Measurements from ENCODE around the gene AURKAIP1. TPM values are rescaled to one million over a fixed set of nuclear protein-coding genes. Genes with fewer than 3 reads are reported as not detected.

Gene AURKAIP1
- total RNA-seq, 1 experiment from 2014 or later = 196 TPM

DNA sequence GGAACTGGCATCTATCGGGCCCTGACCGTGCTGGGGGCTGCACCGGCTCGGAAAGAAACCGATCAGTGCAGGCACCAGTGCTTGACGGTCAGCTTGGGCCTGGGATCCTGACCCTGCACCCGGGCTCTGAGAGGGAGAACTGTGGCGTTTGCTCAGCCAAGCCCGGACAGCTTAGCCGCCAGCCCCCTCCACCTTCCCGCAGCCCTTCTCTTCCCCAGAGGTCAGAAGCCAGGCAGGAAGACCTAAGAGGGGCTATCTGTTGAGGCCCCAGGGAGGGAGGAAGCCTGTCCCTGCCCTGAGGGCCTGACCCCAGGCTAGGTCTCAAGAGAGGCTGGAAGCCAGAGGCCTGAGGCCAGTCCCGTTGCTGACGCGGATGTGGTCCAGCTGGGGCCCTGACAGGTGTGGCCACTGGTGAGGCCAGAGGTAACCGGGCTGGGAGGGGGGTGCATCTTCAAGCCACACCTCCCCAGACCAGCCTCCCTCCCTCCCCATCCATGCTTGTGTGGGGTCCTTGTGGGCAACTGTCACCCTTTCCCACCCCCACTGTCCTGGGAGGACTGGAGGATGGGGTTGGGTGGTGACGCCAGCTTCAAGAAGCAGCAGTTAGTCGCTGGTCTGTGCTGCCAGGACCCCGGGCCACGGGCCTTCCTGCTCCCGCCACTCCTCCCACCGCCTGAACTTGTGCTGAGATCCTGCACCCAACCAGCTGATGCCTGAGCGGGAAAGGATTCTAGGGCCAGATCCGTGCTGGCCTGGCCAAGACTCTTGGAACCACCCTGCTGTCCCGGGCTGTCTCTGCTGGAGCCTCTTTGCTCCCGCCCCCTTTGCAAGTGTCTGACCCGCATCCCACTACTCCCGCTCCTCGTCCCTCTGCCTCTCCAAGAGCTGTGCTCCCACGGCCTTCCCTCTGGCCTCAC, 23.2 kb downstream of the AURKAIP1 start:
- H3K79me1 ChIP-seq (ENCODE audit: insufficient read depth, low read depth, low read length, poor library complexity, severe bottlenecking) = peaks cover 10% of the 10 kb centered on the region
- no peak overlapping the region for H2BK15ac ChIP-seq (ENCODE audit: low read depth, low read length)
- no peak overlapping the region for H2AK5ac ChIP-seq (ENCODE audit: insufficient read length, low read length)
- peaks cover 3% of the 10 kb centered on the region for H4K20me1 ChIP-seq (ENCODE audit: control insufficient read depth, insufficient read depth, insufficient read length)
- Mint-ChIP-seq H3K9me3 (no peaks in the 10 kb centered on the region), H3K4me3 (peak overlapping the region; percentile 52 to 70), H3K36me3 (ENCODE audit: insufficient read depth in 1 of 3, low read depth in 3 of 3) (peaks cover 0 to 8% (median 2%) of the 10 kb centered on the region in 3 experiments; a peak in 1 of 7 replicates), H3K27me3 (ENCODE audit: low read depth) (peaks cover 27% of the 10 kb centered on the region), H3K27ac (peak overlapping the region in 1 of 3 experiments; percentile 81; a peak in 1 of 7 replicates), H3K4me1 (peaks cover 22 to 38% of the 10 kb centered on the region in 2 experiments)
- H3K27me3 ChIP-seq (ENCODE audit: insufficient read depth, low read length) = peaks cover 4% of the 10 kb centered on the region; the same call in 1 of the 2 replicates
- H3K9ac ChIP-seq (ENCODE audit: extremely low read depth, insufficient read length, low read length) = no peak overlapping the region
- no peak overlapping the region for H4K91ac ChIP-seq (ENCODE audit: insufficient read length, low read depth, low read length)
- H2BK20ac ChIP-seq (ENCODE audit: low read depth, low read length, poor library complexity, severe bottlenecking) = no peak overlapping the region
- WGBS (ENCODE audit: extremely low coverage, insufficient read length, low lambda C conversion rate) = no CpG with 5 or more reads among the region's 29 CpGs
- H2AFZ ChIP-seq (ENCODE audit: low read length) = no peak overlapping the region
- H3K4me2 ChIP-seq (ENCODE audit: insufficient read depth, insufficient read length, low read length) = peak overlapping the region; percentile 25
- no peaks in the 10 kb centered on the region; the same call in 1 of the 2 replicates for H3K4me1 ChIP-seq (ENCODE audit: insufficient read depth, low read length)
- no peak overlapping the region for H2BK12ac ChIP-seq (ENCODE audit: insufficient read length, low read depth, low read length)
- H3K14ac ChIP-seq (ENCODE audit: insufficient read depth, low read length) = no peak overlapping the region
- no peak overlapping the region for H3K27ac ChIP-seq (ENCODE audit: insufficient read length, low read depth, low read length)
- TF ChIP-seq, protein P1, sequence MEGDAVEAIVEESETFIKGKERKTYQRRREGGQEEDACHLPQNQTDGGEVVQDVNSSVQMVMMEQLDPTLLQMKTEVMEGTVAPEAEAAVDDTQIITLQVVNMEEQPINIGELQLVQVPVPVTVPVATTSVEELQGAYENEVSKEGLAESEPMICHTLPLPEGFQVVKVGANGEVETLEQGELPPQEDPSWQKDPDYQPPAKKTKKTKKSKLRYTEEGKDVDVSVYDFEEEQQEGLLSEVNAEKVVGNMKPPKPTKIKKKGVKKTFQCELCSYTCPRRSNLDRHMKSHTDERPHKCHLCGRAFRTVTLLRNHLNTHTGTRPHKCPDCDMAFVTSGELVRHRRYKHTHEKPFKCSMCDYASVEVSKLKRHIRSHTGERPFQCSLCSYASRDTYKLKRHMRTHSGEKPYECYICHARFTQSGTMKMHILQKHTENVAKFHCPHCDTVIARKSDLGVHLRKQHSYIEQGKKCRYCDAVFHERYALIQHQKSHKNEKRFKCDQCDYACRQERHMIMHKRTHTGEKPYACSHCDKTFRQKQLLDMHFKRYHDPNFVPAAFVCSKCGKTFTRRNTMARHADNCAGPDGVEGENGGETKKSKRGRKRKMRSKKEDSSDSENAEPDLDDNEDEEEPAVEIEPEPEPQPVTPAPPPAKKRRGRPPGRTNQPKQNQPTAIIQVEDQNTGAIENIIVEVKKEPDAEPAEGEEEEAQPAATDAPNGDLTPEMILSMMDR (conservative IDR thresholded peaks at IDR 0.05) = no peak
- no peak overlapping the region for H3K23ac ChIP-seq (ENCODE audit: insufficient read length, low read depth, low read length)
- no peak overlapping the region for H4K5ac ChIP-seq (ENCODE audit: insufficient read length, low read depth, low read length)
- H3T11ph ChIP-seq (ENCODE audit: low read length) = no peak overlapping the region
- H3K23me2 ChIP-seq (ENCODE audit: insufficient read length, low read depth, low read length, poor library complexity, severe bottlenecking) = peaks cover 15% of the 10 kb centered on the region
- no peak overlapping the region for H3K56ac ChIP-seq (ENCODE audit: insufficient read length, low read depth, low read length)
- H4K8ac ChIP-seq (replicated peaks; ENCODE audit: insufficient read length, low read depth, low read length) = no peak overlapping the region
- no peak overlapping the region for H2BK120ac ChIP-seq (ENCODE audit: low read depth, low read length, poor library complexity, severe bottlenecking)
- no peak overlapping the region for H3K4ac ChIP-seq (ENCODE audit: low read depth, low read length)
- no peak overlapping the region for H2BK5ac ChIP-seq (ENCODE audit: insufficient read length, low read length)
- H3K79me2 ChIP-seq (ENCODE audit: insufficient read depth, low read length) = peaks cover 3% of the 10 kb centered on the region; the same call in 1 of the 2 replicates
- no peaks in the 10 kb centered on the region for H3K9me3 ChIP-seq (ENCODE audit: control insufficient read depth, low read depth, low read length)
- no peak overlapping the region for H3K18ac ChIP-seq (ENCODE audit: insufficient read length, low read depth, low read length)
- no peak for DNase-seq

Measured in H9 (cell line).